GM12865 (cell line): ENCODE results near the gene ZNF683.
"Not testable (repeated sequence)": the region's sequence is repeated elsewhere in the genome, so short reads cannot be mapped to it uniquely, and the experiment has no call there.

Experiments
- DNase-seq: peaks from one replicate; pipeline ENCODE4 v3.0.0; 2010; ENCODE audit warnings: low read depth
- H3K4me3 ChIP-seq: 2 replicates; pipeline ENCODE4 v1.5.1; 2011; ENCODE audit warnings: mild to moderate bottlenecking, low read depth, low read length, control low read depth
- TF ChIP-seq, protein P1 (sequence below): IDR thresholded peaks from 2 replicates; pipeline ENCODE4 v1.5.1; 2011; ENCODE audit warnings: low read length, control low read depth, low read depth, inconsistent platforms; ENCODE audit not compliant: insufficient read depth; ENCODE audit errors: missing control alignments

The ZNF683 gene

DNA sequence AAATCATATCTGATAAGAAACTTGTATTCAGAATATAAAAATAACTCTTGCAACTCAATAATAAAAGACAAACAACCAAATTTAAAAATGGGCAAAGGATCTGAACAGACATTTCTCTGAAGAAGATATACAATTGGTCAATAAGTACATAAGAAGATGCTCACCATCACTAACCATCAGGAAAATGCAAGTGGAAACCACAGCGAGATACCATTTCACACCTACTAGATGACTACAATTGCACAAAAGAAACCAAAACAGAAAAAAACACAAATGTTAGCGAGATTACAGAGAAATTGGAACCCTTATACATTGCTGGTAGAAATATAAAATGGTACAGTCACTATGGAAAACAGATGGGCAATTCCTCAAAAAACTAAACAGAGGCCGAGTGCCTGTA lies 11.5 kb upstream of the ZNF683 start:
- TF ChIP-seq, protein P1, sequence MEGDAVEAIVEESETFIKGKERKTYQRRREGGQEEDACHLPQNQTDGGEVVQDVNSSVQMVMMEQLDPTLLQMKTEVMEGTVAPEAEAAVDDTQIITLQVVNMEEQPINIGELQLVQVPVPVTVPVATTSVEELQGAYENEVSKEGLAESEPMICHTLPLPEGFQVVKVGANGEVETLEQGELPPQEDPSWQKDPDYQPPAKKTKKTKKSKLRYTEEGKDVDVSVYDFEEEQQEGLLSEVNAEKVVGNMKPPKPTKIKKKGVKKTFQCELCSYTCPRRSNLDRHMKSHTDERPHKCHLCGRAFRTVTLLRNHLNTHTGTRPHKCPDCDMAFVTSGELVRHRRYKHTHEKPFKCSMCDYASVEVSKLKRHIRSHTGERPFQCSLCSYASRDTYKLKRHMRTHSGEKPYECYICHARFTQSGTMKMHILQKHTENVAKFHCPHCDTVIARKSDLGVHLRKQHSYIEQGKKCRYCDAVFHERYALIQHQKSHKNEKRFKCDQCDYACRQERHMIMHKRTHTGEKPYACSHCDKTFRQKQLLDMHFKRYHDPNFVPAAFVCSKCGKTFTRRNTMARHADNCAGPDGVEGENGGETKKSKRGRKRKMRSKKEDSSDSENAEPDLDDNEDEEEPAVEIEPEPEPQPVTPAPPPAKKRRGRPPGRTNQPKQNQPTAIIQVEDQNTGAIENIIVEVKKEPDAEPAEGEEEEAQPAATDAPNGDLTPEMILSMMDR = no peak
- H3K4me3 ChIP-seq = no peak overlapping the region
- DNase-seq = no peak

- TF ChIP-seq, protein P1 = no peak
- no peak for DNase-seq
- no peak overlapping the region for H3K4me3 ChIP-seq
Measured at GRCh38 chr1:26378879-26379251, 6.3 kb upstream of the ZNF683 start.

- TF ChIP-seq, protein P1 = no peak
- peak; percentile 84 for DNase-seq
- H3K4me3 ChIP-seq = no peak overlapping the region
Measured at GRCh38 chr1:26378088-26378878, 5.7 kb upstream of the ZNF683 start.

- TF ChIP-seq, protein P1 = no peak
- no peak overlapping the region for H3K4me3 ChIP-seq
- DNase-seq = no peak
Measured at GRCh38 chr1:26376050-26376449, 3.5 kb upstream of the ZNF683 start.

DNA sequence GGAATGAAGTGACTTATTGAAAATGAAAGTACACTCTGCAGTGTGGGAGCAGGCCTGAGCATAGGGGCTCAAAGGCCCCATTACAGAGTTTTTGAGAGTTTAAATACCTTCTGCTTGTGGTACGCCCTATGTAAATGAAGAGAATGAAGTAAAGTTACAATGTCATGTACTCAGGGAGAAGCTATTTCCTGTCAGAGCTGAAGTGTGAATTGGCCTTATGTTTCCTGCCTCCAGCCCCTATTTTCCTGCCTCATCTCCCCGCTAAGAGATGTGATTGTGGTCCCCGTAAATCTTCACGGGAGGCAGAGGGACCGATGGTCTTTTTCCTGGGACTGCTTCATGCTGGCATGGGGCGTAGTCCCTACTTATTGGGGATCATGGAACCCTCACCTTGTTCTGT lies 2.5 kb upstream of the ZNF683 start:
- TF ChIP-seq, protein P1 = no peak
- H3K4me3 ChIP-seq = no peak overlapping the region
- DNase-seq = no peak

DNA sequence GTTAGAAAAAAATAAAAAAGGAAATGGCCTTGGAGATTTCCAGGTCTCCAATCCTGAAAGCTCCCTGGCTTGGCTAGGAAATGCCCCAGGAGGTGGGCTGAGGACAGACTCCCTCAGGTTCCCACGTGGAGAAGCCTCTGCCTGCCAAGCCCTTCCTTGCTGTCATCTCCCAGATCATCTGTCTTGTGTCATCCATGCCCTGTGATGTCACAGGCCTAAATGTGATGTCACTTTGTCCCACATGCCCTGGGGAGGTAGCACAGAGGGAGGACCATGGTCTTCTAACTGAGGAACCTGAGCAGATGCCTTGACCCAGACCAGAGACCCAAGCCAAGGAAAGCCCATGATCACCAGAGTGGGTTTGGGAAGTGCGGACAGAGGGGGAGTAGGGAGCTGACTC lies 1.8 kb upstream of the ZNF683 start:
- not testable (repeated sequence) for DNase-seq, H3K4me3 ChIP-seq

DNA sequence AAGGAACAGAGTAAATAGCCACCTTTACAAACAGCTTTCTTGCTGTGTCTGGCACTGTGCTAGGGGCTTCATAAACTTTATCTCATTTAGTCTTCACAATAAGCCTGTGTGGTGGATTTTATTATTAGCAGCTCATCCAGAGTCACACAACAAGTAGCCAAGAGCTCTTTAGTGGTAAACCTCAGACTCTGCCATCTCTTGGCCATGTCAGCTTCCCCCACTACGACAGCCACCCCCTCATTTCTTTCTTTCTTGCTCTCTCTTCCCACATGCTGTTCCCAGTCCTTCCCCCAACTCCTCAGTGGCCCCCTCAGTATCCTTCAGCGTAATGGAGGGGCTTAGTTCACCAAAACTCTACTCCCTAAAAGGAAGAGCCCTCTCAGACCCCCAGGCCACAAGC lies 1.2 kb upstream of the ZNF683 start:
- TF ChIP-seq, protein P1 = no peak
- DNase-seq = no peak

More for the DNA sequence above, 1.2 kb upstream of the ZNF683 start:
- no peak overlapping the region for H3K4me3 ChIP-seq
